ENCODE measurements around the gene PNPLA3. TPM values are rescaled to one million over a fixed set of nuclear protein-coding genes. Genes with fewer than 3 reads are reported as not detected.

The PNPLA3 gene
- total and polyA plus RNA-seq, 4 experiments from 2014 or later, result not detected

- Mint-ChIP-seq H3K9me3 (no peaks in the 10 kb centered on the region), H3K4me1 (peaks cover 0 to 8% (median 3%) of the 10 kb centered on the region in 4 donors), H3K27me3 (peaks cover 14 to 20% of the 10 kb centered on the region in 2 donors), H3K4me3 (no peak overlapping the region), H3K36me3 (no peaks in the 10 kb centered on the region), H3K27ac (no peak overlapping the region)
- CTCF ChIA-PET (ENCODE audit: partially characterized antibody), result interaction anchor here (1.8 to 2.0 kb wide), 2 partner anchors 63 to 65 kb away, joined by 7 read pairs; no protein-coding TSS in a partner anchor
- H3K27ac ChIP-seq (ENCODE audit: low read depth, low read length), result no peak overlapping the region
- intact Hi-C loops (cut with micrococcal nuclease), result loop anchor here (10.0 kb wide), 1 partner anchor 743 kb away; no protein-coding TSS in a partner anchor
- H3K4me3 ChIP-seq (ENCODE audit: low read length in 2 of 2), result no peak overlapping the region
- H3K27me3 ChIP-seq (ENCODE audit: insufficient read depth, low read length), result no peaks in the 10 kb centered on the region
- no peaks in the 10 kb centered on the region for H3K36me3 ChIP-seq (ENCODE audit: insufficient read depth, low read length)
- DNase-seq, result no peak
- H3K9me3 ChIP-seq (ENCODE audit: control insufficient read depth in 1 of 2, low read length in 2 of 2), result no peaks in the 10 kb centered on the region
- POLR2A ChIA-PET (ENCODE audit: partially characterized antibody), result no interaction called here
- no peaks in the 10 kb centered on the region for H3K4me1 ChIP-seq (ENCODE audit: insufficient read depth, low read length)
Measured at GRCh38 chr22:43881091-43882061, 42.2 kb upstream of the PNPLA3 start.

GRCh38 chr22:43882122-43882767, 41.4 kb upstream of the PNPLA3 start:
- Histone ChIP-seq H3K27me3 (ENCODE audit: insufficient read depth, low read length) (no peaks in the 10 kb centered on the region), H3K9me3 (ENCODE audit: control insufficient read depth in 1 of 2, low read length in 2 of 2) (no peaks in the 10 kb centered on the region), H3K4me3 (ENCODE audit: low read length in 2 of 2) (no peak overlapping the region), H3K36me3 (ENCODE audit: insufficient read depth, low read length) (no peaks in the 10 kb centered on the region), H3K4me1 (ENCODE audit: insufficient read depth, low read length) (no peaks in the 10 kb centered on the region), H3K27ac (ENCODE audit: low read depth, low read length) (no peak overlapping the region)
- DNase-seq, result no peak
- CTCF ChIA-PET (ENCODE audit: partially characterized antibody), result interaction anchor here (0.8 to 2.0 kb wide), 10 partner anchors 8 to 744 kb away, joined by 3 to 7 read pairs (median 4); partner anchors contain the start of gene PNPLA5
- peaks cover 0 to 8% (median 3%) of the 10 kb centered on the region in 4 donors for H3K4me1 Mint-ChIP-seq
- H3K27me3 Mint-ChIP-seq, result peaks cover 19 to 20% of the 10 kb centered on the region in 2 donors
- H3K27ac Mint-ChIP-seq, result no peak overlapping the region
- intact Hi-C loops (cut with micrococcal nuclease), result loop anchor here (10.0 kb wide), 1 partner anchor 743 kb away; no protein-coding TSS in a partner anchor
- peaks cover 0 to 2% (median 0%) of the 10 kb centered on the region in 8 donors for H3K9me3 Mint-ChIP-seq
- H3K4me3 Mint-ChIP-seq, result no peak overlapping the region
- POLR2A ChIA-PET (ENCODE audit: partially characterized antibody), result no interaction called here
- no peaks in the 10 kb centered on the region for H3K36me3 Mint-ChIP-seq

- Histone ChIP-seq H3K27me3 (ENCODE audit: insufficient read depth, low read length) (no peaks in the 10 kb centered on the region), H3K9me3 (ENCODE audit: control insufficient read depth in 1 of 2, low read length in 2 of 2) (no peaks in the 10 kb centered on the region), H3K4me3 (ENCODE audit: low read length in 2 of 2) (no peak overlapping the region), H3K36me3 (ENCODE audit: insufficient read depth, low read length) (no peaks in the 10 kb centered on the region), H3K4me1 (ENCODE audit: insufficient read depth, low read length) (no peaks in the 10 kb centered on the region), H3K27ac (ENCODE audit: low read depth, low read length) (no peak overlapping the region)
- ChIA-PET POLR2A (ENCODE audit: partially characterized antibody) (no interaction called here), CTCF (ENCODE audit: partially characterized antibody) (interaction anchor here (0.8 to 2.0 kb wide), 11 partner anchors 8 to 743 kb away, joined by 3 to 7 read pairs (median 4); partner anchors contain the start of gene PNPLA5)
- Mint-ChIP-seq H3K4me1 (peaks cover 0 to 8% (median 3%) of the 10 kb centered on the region in 4 donors), H3K9me3 (peaks cover 0 to 2% (median 0%) of the 10 kb centered on the region in 8 donors), H3K27ac (no peak overlapping the region), H3K4me3 (no peak overlapping the region), H3K36me3 (no peaks in the 10 kb centered on the region), H3K27me3 (peaks cover 16 to 22% of the 10 kb centered on the region in 2 donors)
- intact Hi-C loops (cut with micrococcal nuclease), result loop anchor here (10.0 kb wide), 1 partner anchor 742 kb away; no protein-coding TSS in a partner anchor
- DNase-seq, result peak in 4 of 5 donors; percentile 13 to 39 (median 28)
Measured at GRCh38 chr22:43883012-43883661, 40.5 kb upstream of the PNPLA3 start.

GRCh38 chr22:43883719-43884415, 39.7 kb upstream of the PNPLA3 start:
- POLR2A ChIA-PET (ENCODE audit: partially characterized antibody), result no interaction called here
- Mint-ChIP-seq H3K4me3 (no peak overlapping the region), H3K36me3 (no peaks in the 10 kb centered on the region), H3K27ac (no peak overlapping the region), H3K27me3 (peaks cover 14 to 21% of the 10 kb centered on the region in 2 donors), H3K9me3 (peaks cover 0 to 2% (median 0%) of the 10 kb centered on the region in 8 donors), H3K4me1 (peaks cover 0 to 8% (median 3%) of the 10 kb centered on the region in 4 donors)
- no peak overlapping the region for H3K27ac ChIP-seq (ENCODE audit: low read depth, low read length)
- H3K27me3 ChIP-seq (ENCODE audit: insufficient read depth, low read length), result no peaks in the 10 kb centered on the region
- H3K9me3 ChIP-seq (ENCODE audit: control insufficient read depth in 1 of 2, low read length in 2 of 2), result no peaks in the 10 kb centered on the region
- H3K4me1 ChIP-seq (ENCODE audit: insufficient read depth, low read length), result no peaks in the 10 kb centered on the region
- CTCF ChIA-PET (ENCODE audit: partially characterized antibody), result interaction anchor here (1.0 to 2.0 kb wide), 10 partner anchors 10 to 742 kb away, joined by 3 to 7 read pairs (median 4); no protein-coding TSS in a partner anchor
- intact Hi-C loops (cut with micrococcal nuclease), result loop anchor here (10.0 kb wide), 1 partner anchor 741 kb away; no protein-coding TSS in a partner anchor
- no peak for DNase-seq
- H3K4me3 ChIP-seq (ENCODE audit: low read length in 2 of 2), result no peak overlapping the region
- H3K36me3 ChIP-seq (ENCODE audit: insufficient read depth, low read length), result no peaks in the 10 kb centered on the region

- no peaks in the 10 kb centered on the region for H3K4me1 ChIP-seq (ENCODE audit: insufficient read depth, low read length)
- ChIA-PET POLR2A (ENCODE audit: partially characterized antibody) (interaction anchor here (0.6 kb wide), 1 partner anchor 72 kb away, joined by 3 read pairs; the partner anchor contains the start of gene EFCAB6), CTCF (ENCODE audit: partially characterized antibody) (interaction anchor here (0.8 to 1.5 kb wide), 8 partner anchors 8 to 741 kb away, joined by 3 to 7 read pairs (median 3); no protein-coding TSS in a partner anchor)
- H3K9me3 ChIP-seq (ENCODE audit: control insufficient read depth in 1 of 2, low read length in 2 of 2), result no peaks in the 10 kb centered on the region
- H3K27ac Mint-ChIP-seq, result no peak overlapping the region
- peaks cover 2% of the 10 kb centered on the region for H3K27me3 ChIP-seq (ENCODE audit: insufficient read depth, low read length)
- H3K4me3 Mint-ChIP-seq, result no peak overlapping the region
- peak in 2 of 5 donors; percentile 17 for DNase-seq
- H3K4me1 Mint-ChIP-seq, result peaks cover 0 to 8% (median 3%) of the 10 kb centered on the region in 4 donors
- H3K36me3 ChIP-seq (ENCODE audit: insufficient read depth, low read length), result no peaks in the 10 kb centered on the region
- H3K36me3 Mint-ChIP-seq, result no peaks in the 10 kb centered on the region
- H3K9me3 Mint-ChIP-seq, result peaks cover 0 to 2% (median 0%) of the 10 kb centered on the region in 8 donors
- intact Hi-C loops (cut with micrococcal nuclease), result loop anchor here (10.0 kb wide), 1 partner anchor 740 kb away; no protein-coding TSS in a partner anchor
- no peak overlapping the region for H3K27ac ChIP-seq (ENCODE audit: low read depth, low read length)
- peaks cover 16 to 26% of the 10 kb centered on the region in 2 donors for H3K27me3 Mint-ChIP-seq
- no peak overlapping the region for H3K4me3 ChIP-seq (ENCODE audit: low read length in 2 of 2)
Measured at GRCh38 chr22:43884600-43885318, 38.8 kb upstream of the PNPLA3 start.

- Mint-ChIP-seq H3K27me3 (peaks cover 18 to 28% of the 10 kb centered on the region in 2 donors), H3K36me3 (no peaks in the 10 kb centered on the region)
- intact Hi-C loops (cut with micrococcal nuclease), result loop anchor here (10.0 kb wide), 1 partner anchor 740 kb away; no protein-coding TSS in a partner anchor
Measured at GRCh38 chr22:43885319-43885671, 38.3 kb upstream of the PNPLA3 start.

More at GRCh38 chr22:43885319-43885671, 38.3 kb upstream of the PNPLA3 start:
- H3K27ac ChIP-seq (ENCODE audit: low read depth, low read length), result no peak overlapping the region
- DNase-seq, result no peak
- peaks cover 0 to 2% (median 0%) of the 10 kb centered on the region in 8 donors for H3K9me3 Mint-ChIP-seq
- H3K4me3 ChIP-seq (ENCODE audit: low read length in 2 of 2), result no peak overlapping the region
- no peaks in the 10 kb centered on the region for H3K36me3 ChIP-seq (ENCODE audit: insufficient read depth, low read length)
- POLR2A ChIA-PET (ENCODE audit: partially characterized antibody), result no interaction called here
- CTCF ChIA-PET (ENCODE audit: partially characterized antibody), result interaction anchor here (0.8 to 1.5 kb wide), 8 partner anchors 9 to 741 kb away, joined by 3 to 7 read pairs (median 3); no protein-coding TSS in a partner anchor
- H3K9me3 ChIP-seq (ENCODE audit: control insufficient read depth in 1 of 2, low read length in 2 of 2), result no peaks in the 10 kb centered on the region
- H3K27ac Mint-ChIP-seq, result no peak overlapping the region
- peaks cover 0 to 8% (median 3%) of the 10 kb centered on the region in 4 donors for H3K4me1 Mint-ChIP-seq
- no peaks in the 10 kb centered on the region for H3K4me1 ChIP-seq (ENCODE audit: insufficient read depth, low read length)
- H3K4me3 Mint-ChIP-seq, result no peak overlapping the region
- H3K27me3 ChIP-seq (ENCODE audit: insufficient read depth, low read length), result peaks cover 8% of the 10 kb centered on the region

Data from CD4-positive, alpha-beta memory T cell (primary cell).